Activated T-helper 1 cell treated with Interleukin-2 at 50 U/mL for 16 hours (primary cell): ENCODE measurements around the gene TNFAIP3.

Experiments used
- DNase-seq: peaks from one replicate; pipeline ENCODE4 v3.0.0-alpha.2; 2020; ENCODE audit warnings: low read depth

The TNFAIP3 gene

GRCh38 chr6:137864812-137865508 lies 2.1 kb upstream of the TNFAIP3 start:
- DNase-seq: no peak

GRCh38 chr6:137866200-137866913 lies 702 bp upstream of the TNFAIP3 start:
- DNase-seq: no peak

- DNase-seq: no peak
Observed at GRCh38 chr6:137867685-137868509, 838 bp downstream of the TNFAIP3 start.

GRCh38 chr6:137868721-137869548 lies 1.9 kb downstream of the TNFAIP3 start:
- DNase-seq: no peak

- DNase-seq: no peak
Observed at GRCh38 chr6:137869549-137870307, 2.7 kb downstream of the TNFAIP3 start.

GRCh38 chr6:137870308-137870644 lies 3.2 kb downstream of the TNFAIP3 start:
- no peak for DNase-seq

GRCh38 chr6:137870744-137871247 lies 3.7 kb downstream of the TNFAIP3 start:
- DNase-seq: no peak

- DNase-seq: no peak
Observed at GRCh38 chr6:137871291-137871690, 4.2 kb downstream of the TNFAIP3 start.

GRCh38 chr6:137871831-137872454 lies 4.9 kb downstream of the TNFAIP3 start:
- no peak for DNase-seq

- DNase-seq: no peak
Observed at GRCh38 chr6:137872581-137873115, 5.6 kb downstream of the TNFAIP3 start.

- no peak for DNase-seq
Observed at GRCh38 chr6:137873273-137873762, 6.3 kb downstream of the TNFAIP3 start.

GRCh38 chr6:137874204-137875057 lies 7.4 kb downstream of the TNFAIP3 start:
- DNase-seq: no peak

- DNase-seq: no peak
Observed at GRCh38 chr6:137875058-137875520, 8.0 kb downstream of the TNFAIP3 start.

GRCh38 chr6:137875606-137876005 lies 8.5 kb downstream of the TNFAIP3 start:
- DNase-seq: no peak

- DNase-seq: no peak
Observed at GRCh38 chr6:137876547-137876946, 9.5 kb downstream of the TNFAIP3 start.

- no peak for DNase-seq
Observed at GRCh38 chr6:137877113-137877512, 10.1 kb downstream of the TNFAIP3 start.

- no peak for DNase-seq
Observed at GRCh38 chr6:137877606-137878005, 10.5 kb downstream of the TNFAIP3 start.

GRCh38 chr6:137878029-137878428 lies 11.0 kb downstream of the TNFAIP3 start:
- DNase-seq: no peak
